T follicular helper cell (primary cell): ENCODE data around the gene DCUN1D4.
"Not testable (repeated sequence)": the region's sequence is repeated elsewhere in the genome, so short reads cannot be mapped to it uniquely, and the experiment has no call there.

ENCODE experiments used
- DNase-seq: peaks from one replicate; pipeline ENCODE4 v3.0.0-alpha.2; 2020; ENCODE audit warnings: low read depth

The DCUN1D4 gene

DNA sequence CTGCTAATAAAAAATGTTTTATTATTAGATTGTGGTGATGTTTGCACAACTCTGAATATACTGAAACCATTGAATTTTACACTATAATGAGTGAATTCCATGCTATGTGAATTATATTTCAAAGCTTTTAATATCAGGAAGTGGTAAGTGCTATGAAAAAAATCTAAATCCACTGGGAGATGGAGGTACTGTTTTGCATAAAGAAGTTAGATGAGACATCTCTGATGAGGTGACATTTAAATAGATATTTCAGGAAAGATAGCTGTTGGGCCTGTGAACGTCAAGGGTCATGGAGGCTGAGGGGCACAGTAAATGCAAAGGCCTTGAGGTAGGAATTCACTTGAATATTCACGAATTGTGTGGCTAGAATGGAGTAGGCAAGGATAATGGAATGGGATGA, 12.3 kb downstream of the DCUN1D4 start:
- no peak for DNase-seq

DNA sequence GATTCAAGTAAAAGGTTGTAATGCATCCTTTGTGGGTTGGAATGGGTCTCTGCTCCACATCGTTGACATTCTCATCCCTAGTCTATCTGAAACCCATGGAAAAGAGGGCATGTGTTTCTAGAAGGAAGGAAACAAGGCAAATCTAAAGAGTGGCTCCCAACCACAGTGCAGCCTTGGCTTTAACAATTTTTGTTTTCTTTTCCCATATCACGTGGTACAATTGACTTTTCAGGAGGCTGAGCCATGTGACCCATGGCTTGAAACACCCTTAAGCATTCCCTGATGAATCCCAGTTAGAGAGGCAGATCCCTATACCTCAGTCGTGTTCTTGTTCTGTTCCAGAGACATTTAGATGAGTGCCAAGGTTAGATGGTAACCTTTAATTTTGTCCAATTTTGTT, 12.8 kb downstream of the DCUN1D4 start:
- DNase-seq: no peak

DNA sequence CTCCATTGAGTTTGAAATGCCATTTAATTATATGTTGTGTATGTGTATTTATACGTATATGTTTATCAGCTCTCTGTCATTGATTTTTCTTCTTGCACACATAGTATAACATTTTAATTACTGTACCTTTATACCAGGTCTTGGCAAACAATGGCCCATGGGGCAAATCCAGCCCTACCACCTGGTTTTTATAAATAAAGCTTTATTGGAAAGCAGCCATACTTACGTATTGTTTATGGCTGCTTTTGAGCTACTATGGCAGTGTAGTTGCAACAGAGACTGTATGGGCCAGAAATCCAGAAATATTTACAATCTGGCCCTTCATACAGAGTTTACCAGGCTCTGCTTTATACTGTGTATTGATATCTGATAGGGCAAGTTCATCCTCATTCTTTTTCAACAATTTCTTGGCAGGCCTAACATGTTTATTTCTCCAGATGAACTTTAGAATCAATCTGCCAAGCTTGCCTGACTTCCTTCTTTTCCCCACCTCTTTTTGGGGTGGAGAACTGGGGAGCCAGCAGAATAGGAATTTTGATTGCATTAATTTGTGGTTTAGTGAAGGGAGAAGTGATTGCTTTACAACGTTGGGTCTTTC, 15.8 kb downstream of the DCUN1D4 start:
- no peak for DNase-seq

DNA sequence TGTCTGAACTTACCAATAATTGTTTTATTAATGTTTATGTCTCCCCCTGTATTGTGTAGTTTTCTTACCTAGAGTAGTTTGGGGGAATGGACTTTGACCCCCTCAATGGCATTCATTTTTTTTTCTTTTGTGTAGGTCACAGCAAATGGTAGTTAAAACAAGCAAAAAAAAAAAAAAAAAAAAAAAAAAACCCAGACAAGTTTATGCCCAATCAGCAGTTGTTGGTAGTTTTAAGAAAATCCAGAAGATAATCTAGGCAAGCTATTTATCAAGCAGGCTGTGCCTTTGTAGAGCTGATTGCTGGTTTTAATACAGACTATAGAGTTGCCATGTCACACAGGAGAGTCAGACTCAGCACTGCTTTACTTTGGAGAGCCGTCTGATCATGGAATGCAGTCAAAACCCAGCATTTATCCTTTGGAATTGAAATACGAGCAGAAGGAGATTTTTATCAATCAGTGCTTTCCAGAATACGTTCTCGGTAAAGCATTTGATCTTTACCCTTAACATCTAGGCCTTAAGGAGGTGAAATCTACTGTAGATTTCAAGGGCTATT, 16.6 kb downstream of the DCUN1D4 start:
- DNase-seq: no peak

DNA sequence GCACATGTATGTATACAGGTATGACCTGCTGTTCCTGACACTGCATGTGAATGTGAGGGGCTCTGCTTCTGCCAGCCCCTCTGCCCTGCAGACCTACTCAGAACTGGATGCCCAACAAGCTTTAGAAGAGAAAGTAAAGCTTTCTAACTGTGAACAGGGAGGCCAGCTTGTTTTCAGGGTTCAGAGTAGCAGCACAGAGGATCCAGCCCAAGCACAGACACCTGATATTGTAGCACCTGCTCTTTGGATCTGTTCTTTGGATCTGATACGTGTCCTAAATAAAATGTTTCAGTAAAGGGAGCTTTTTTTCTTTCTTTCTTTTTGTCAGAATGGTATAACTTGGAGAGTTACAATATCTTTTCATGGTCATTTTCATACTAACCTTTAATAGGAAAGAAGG, 19.2 kb downstream of the DCUN1D4 start:
- DNase-seq: no peak

DNA sequence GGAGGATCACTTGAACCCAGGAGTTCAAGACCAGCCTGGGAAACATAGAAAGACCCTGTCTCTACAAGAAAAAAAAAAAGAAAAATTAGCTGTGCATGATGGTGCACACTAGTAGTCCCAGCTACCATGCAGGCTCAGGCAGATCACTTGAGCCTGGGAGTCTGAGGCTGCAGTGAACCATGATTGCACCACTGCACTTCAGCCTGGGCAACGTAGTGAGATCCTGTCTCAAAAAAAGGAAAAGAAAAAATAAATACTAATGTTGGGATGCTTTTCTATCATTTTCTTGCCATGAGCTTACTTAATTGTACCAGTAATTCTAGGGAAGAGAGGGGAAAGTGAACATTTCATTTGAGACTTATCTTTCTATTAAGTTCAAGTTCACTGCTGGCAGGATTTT, 19.8 kb downstream of the DCUN1D4 start:
- DNase-seq: no peak

DNA sequence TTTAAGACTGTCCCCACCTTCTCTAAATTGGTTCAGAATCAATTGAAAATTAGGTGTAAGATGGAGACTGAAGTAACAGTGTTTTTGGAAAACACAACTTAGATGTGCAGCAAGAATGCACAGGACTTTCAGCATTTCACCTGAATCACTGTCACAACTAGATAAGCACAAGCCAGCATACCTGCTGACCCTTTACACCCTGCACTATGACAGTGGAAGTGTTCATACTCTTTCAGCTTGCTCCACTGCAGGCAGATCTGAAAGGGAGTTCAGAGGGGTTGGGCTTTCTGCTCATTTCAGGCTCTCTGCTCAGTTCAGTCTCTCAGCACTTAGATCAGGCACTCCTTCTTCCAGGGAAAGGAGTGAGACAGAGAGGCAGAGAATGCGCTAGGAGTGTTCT, 22.8 kb downstream of the DCUN1D4 start:
- DNase-seq: no peak

DNA sequence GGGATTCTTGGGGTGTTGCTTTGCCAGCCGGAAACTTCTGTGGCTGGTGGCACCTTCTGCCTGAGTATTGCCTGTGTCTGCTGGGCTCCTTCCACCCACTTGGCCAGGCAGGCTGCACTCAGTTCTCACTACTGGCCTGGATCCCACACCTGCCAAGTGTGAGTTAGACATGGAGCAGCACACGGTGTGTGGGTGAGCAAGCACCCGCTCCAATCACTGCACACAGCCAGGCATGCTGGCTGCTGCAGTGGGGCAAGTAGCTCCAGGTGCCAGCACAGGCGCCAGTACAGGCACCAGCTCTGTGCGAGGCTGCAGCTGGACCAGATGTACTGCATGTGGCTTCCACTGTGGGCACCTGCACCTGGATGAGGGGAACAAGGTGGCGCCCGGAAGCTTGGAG, 23.9 kb downstream of the DCUN1D4 start:
- DNase-seq: no peak

DNA sequence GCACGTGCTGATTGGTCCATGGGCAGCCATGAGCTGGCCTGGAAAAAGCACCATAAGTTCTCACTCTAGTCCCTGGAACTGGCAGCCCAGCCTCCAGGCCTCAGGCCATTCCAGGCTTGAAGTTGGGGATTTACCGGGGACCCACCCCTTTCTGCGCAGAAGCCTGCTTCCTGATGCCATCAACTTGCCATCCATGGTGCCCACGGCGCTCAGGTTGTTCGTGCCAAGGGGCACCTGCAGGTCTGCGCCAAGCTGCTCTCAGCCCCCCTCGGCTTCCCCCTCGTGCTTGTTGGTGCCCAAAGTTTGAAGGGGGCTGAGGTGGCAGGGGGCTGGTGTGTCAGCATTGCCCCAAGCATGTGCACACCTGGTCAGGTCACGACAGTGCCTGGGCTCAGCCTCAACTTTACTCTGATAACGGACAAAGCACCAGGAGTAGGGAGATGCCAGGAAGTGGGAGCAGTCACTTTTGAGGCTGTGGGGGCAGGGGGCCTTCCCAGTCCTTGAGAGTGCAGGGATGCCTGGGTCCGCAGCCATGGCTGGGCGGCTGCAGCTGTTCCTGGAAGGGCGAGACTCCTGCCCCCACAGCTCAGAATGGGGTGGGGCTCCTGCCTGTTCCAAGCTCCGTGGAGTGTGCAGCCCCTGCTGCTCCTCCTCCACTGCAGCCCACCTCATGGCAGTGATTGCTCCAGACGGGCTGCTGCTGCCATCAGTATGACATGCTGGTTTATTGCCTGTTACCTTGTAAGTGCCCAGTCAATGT, 24.9 kb downstream of the DCUN1D4 start:
- no peak for DNase-seq

DNA sequence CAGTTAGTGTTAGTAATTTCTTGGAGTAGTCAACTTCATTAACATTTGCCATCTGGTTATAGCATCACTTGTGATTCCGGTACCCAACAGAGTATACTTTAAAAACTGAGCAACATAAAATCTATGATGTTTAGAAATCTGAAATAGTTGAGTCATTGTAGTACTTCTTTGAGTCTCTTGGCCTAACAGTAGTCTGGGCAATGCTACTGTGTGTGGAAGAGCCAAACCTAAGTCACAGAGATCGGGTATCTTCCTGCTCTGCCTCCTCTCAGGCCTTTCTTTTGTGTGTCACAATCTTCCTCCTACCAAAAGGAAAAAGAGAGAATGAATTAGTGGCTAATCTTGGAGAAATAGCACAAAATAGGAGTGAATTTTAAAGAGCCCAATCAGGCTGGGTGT, 25.5 kb downstream of the DCUN1D4 start:
- DNase-seq: no peak

DNA sequence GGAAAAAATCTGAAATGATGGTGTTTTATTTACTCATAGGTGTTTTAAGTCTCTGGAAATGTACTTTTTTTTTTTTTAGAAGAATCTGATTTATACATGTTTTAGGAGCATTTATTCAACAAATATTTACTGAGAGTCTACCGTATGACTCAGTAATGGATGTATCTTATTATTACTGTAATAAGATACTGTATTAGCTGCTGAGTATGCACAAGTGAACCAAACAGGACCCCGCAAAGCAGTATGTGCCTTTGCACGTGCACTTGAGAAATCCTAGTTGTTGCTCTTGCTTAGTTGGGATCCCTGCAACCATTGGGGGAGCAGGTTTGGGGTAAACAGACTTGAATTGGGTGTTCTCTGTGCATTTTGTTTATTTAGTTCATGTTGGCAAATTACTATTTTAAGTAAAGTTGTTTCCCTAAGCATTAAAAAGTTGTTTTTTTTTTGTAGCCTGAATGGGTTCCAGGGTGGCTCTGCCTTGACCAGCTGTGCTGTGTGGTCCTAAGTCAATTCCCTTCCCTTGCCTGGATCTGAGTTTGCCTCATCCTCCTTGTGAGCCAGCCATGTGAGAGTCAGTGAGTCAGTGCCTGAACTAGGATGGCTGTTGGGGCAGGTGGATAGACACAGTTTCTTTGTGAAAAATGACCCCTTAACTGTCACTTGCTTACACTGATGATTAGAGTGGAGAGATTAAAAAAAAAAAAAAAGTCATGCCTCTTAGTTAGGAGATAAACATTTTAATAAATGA, 27.7 kb downstream of the DCUN1D4 start:
- no peak for DNase-seq

DNA sequence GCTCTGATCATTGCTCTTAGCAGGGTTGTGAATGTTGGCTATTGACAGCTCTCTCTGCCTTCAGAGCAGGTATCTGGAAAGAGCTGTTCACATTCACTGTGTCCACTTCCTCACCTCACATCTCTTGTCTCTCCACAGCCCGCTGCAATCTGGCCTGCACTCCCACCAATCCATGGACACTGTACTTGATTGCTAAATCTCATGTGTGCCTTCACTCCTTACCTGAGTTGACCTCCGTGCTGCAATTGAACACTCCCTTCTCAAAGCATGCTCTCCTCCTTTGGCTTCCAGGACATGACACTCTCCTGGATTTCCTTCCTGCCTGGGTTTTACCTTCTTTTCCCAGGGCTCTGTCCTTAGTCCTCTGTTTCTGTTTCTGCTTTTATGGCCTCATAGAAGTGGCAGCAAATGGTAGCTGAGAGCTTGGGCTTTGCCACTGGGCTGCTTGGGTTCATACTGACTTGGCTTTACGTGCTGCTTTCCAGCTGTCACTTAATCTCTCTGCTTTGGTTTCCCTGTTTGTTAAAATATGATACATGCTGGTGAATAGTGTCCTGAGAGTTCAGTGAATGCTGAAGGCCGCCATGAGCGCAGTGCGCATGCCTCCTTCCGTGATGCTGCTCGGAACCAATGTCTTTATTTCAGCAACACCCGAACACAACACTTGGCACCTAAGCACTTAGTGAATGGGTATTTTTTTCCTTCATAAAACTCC, 29.5 kb downstream of the DCUN1D4 start:
- DNase-seq: no peak

DNA sequence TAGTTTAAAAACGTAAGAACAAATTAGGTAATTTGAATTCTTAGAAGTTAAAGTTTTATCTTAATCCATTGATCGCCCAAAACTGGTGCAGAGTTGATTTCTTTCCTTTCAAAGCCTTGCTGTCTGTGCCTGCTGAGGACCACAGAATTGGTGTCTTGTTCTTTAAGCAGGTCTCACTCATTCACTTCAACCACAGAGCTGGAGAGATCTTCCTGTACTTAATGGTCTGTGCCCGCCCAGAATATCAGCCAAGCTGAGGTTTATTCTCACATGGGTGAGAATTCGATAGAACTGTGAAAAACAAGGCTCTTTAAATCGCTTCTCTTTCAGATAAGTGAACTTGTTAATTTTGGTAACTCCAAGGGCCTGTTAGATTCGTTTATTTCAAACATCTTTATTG, 31.6 kb downstream of the DCUN1D4 start:
- DNase-seq: no peak

DNA sequence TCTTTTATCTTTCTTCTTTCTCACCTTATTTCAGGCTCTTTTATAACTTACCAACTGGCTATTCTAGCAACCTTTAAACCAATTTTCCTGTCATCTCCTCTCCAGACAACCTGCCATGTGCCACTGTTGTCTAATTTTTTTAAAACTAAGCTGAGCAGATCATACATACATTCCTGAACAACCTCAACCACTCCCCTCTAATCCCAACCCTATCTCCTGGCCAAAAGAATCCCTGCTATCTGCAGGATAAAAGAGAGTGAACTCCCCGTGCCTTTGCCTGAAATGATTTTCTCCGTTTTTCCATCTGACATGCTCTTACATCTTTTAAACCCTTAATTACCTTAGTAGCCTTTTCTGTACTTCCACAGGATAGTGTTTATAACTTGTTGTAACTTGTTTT, 35.5 kb downstream of the DCUN1D4 start:
- DNase-seq: no peak

DNA sequence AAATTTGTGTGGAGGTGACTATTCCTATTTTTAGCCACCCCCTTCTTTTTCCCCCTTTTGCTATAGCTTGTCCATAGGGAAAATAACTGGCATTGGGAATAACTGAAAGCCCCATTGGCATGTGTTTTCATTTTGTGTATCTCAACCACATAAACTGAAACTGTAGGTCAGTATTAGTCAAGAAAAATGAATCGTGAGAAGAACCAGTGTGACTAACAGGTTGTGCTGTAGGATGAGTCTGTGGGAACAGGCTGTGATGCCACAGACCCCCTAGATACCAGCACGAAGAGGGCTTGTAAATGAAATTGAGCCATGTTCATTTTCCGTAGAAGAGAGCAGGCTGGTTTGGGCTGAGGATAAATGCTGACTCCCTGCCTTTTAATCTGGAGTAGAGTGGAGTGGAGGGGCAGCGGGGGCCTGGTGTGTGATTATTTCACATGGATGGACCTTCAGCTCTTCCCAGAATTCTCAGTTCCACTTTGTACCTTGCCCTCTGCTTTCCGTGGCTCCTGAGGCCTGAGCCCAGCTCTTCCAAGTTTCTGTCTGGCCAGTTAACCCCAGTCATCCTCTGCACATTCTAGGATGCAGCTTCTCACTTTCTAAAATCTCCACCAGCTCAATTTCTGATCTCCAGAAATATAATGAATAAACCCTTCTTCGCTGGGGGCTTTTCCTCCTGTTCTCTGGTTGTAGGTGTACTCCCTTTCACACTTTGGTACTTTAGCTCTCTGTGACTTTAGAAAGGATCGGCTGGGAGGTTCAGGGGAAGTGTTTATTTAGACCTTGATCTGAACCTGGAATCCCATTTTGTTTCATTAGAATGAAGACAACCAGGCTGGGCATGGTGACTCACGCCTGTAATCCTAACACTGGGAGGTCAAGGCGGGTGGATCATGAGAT, 37.3 kb downstream of the DCUN1D4 start:
- no peak for DNase-seq

DNA sequence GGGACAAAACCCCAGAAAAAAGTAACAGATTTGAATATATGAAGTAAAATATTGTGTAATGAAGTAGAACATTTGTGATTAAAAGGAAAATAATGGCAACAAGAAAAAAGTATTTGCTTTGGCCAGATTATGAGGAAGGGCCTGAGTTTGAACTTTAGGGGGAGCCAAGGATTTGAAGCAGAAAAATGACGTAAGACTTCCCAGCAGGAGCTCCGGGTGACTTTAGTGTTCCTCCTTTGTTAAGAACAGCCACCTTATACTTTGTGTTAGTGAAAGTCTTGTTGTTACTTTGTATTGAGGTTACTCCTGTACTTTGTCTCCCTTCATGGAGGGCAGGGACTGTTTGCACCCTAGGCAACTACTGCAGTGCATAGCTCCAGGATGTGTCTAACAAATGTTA, 41.1 kb downstream of the DCUN1D4 start:
- no peak for DNase-seq

DNA sequence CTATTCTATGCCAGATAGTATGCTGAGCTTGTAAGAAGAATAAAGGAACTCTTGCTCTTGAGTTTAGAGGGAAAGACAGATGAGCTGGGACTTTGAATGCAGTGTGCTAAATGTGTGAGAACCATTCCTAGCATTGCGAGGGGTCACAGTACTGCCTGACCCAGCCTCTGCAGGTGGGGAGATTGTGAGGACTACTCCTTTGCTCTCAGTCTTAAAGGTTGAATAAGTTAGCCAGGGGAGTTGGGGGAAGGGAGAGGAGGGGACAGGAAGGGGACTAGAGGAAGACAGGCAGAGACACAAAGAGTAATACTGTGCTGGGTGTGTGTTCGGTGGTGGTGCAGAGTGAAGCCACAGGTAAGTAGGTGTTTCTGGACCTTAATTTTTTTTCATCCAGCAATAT, 41.7 kb downstream of the DCUN1D4 start:
- DNase-seq: no peak

DNA sequence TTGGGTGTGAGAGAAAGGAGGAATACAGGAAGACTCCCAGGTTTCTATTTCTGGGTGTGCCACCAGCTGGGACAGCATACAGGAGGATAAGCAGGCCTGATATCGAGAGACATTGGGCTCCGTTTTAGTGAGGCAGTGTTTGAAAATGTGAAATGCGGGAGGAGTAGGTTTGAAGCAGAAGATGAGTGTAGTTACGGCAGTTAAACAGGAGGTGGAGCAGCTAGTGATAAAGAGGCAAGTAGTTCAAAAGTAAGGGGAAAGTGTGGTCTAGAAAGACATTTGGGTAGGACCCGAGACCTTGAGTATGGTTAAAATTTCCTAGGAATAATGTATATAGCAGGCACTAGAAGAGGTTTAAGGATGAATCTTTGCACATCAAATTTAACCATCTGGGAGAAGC, 42.4 kb downstream of the DCUN1D4 start:
- DNase-seq: no peak

DNA sequence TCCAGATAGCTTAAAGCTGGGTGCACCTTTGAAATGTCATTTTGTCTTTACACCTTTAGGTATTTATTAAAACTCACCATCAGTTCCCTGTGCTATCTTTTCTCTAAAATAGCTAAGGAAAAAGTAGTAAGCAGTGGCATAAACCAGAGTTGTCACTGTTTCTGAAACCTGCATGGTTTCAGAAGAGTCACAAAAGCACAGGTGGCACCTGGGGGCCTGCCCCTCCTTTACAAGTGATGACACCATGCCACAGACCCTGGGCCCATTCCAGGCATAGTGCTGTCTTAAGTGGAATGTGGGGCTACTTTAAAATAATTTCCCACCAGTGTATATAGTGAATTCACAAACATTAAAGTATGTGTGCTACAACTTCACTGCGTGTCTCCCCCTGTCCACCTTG, 47.8 kb downstream of the DCUN1D4 start:
- DNase-seq: no peak

DNA sequence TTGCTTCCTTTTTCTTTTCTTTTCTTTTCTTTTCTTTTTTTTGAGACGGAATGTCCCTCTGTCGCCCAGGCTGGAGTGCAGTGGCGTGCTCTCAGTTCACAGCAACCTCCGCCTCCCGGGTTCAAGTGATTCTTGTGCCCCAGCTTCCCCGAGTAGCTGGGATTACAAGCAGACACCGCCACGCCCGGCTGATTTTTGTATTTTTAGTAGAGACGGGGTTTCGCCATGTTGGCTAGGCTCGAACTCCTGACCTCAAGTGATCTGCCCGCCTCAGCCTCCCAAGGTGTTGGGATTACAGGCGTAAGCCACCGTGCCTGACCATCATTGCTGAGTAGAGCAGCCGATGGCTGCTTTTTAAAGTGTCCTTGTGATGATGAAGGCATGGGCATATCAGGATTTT, 50.4 kb downstream of the DCUN1D4 start:
- DNase-seq: not testable (repeated sequence)

DNA sequence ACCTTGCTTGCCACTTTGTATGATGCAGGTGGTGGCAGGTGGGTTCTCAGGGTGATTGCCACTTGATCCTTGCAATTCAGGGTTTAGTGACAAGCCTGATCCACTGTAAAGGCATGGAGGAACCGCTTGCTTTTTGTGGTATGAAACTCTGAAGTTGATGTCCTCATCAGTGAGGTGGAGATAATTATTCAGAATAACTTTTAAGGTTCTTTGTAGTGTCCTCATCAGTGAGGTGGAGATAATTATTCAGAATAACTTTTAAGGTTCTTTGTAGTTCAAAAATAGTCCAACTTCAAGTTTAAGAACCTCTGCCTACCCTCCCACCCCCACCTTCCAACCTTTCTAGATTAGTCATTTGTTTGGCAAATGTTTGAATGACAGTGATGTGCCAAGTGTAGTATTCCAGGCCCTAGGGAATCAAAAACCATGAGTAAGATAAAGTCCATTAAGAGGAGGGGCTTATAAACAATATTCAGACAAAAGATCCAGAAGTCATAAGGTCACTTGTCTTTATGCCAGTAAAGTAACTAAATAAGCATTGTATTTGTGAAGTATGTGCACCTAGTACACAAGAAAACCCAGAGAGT, 51.2 kb downstream of the DCUN1D4 start:
- DNase-seq: no peak
